Muscle of arm (tissue), 12 donors: Measurements from ENCODE around the gene RPN2. TPM values are rescaled to one million over a fixed set of nuclear protein-coding genes. Genes with fewer than 3 reads are reported as not detected.

Experiments used
- DNase-seq: peaks from one replicate; pipeline ENCODE4 v3.0.0-alpha.2; 2013
- polyA plus RNA-seq, 12 donors: library from polyadenylated mRNA; unstranded; fragments of 120-200 nt; gene quantifications; one replicate each; pipeline ENCODE4 v1.2.1, GENCODE V29; 2013; ENCODE audit not compliant: insufficient read length in 12 of 12

Gene RPN2
- polyA plus RNA-seq, 12 donors = 144 to 213 (median 167) TPM; not detected in 1

DNA sequence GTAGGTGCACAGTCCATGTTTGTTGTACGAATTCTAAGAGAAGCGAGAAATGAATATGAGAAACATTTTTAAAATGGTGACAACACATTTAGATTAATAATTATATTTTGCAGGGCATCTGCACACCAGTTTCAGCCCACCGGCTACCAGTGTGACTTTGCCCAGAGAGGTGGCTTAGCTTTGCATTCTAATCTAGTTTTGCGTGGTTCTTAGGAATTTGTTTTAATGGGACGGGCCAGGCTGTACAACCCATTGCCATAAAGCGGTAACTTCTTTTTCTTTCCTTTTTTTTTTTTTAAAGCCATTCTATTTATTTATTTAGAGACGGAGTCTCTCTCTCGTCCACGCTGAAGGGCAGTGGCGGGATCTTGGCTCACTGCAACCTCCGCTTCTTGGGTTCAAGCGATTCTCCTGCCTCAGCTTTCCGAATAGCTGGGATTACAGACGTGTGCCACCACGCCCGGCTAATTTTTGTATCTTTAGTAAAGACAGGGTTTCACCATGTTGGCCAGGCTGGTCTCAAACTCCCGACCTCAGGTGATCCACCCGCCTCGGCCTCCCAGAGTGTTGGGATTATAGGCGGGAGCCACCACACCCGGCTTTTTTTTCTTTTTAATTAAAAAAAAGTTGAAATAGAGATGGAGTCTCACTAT lies 111.2 kb downstream of the RPN2 start:
- no peak for DNase-seq

Other genes starting within 250 kb of the RPN2 start
- 10 to 100 TPM in 11 of 12 donors, not detected in 1; 17.9 to 45.2 (median 27.9) TPM for gene SAMHD1, start 227.6 kb upstream of the RPN2 start, polyA plus RNA-seq
- 10 to 100 TPM in 3 of 12 donors, 1 to 10 TPM in 8, not detected in 1; 6.8 to 14.8 (median 9.5) TPM for gene RBL1, start 83.3 kb upstream of the RPN2 start, polyA plus RNA-seq
- 1 to 10 TPM in 11 of 12 donors, not detected in 1; 3.4 to 6.6 (median 4.8) TPM for gene MROH8, start 218 bp downstream of the RPN2 start, polyA plus RNA-seq
- gene GHRH, start 82.5 kb downstream of the RPN2 start, polyA plus RNA-seq = not detected
- gene MANBAL, start 110.3 kb downstream of the RPN2 start, polyA plus RNA-seq = 10 to 100 TPM in 11 of 12 donors, not detected in 1; 30.1 to 57.0 (median 36.3) TPM
- gene SRC, start 166.8 kb downstream of the RPN2 start, polyA plus RNA-seq = 10 to 100 TPM in 11 of 12 donors, not detected in 1; 10.3 to 24.6 (median 15.9) TPM